Fibroblast of the conjunctiva (primary cell): ENCODE results near the gene CYTH1.
"Not testable (repeated sequence)": the region's sequence is repeated elsewhere in the genome, so short reads cannot be mapped to it uniquely, and the experiment has no call there.

Experiments used
- DNase-seq: peaks from one replicate; pipeline ENCODE4 v3.0.0-alpha.2; 2010; ENCODE audit warnings: low read depth

CYTH1 gene

GRCh38 chr17:78759203-78759968 lies 22.7 kb downstream of the CYTH1 start:
- DNase-seq = peak; percentile 37

GRCh38 chr17:78753316-78754250 lies 28.5 kb downstream of the CYTH1 start:
- no peak for DNase-seq

GRCh38 chr17:78751447-78752161 lies 30.5 kb downstream of the CYTH1 start:
- no peak for DNase-seq

DNA sequence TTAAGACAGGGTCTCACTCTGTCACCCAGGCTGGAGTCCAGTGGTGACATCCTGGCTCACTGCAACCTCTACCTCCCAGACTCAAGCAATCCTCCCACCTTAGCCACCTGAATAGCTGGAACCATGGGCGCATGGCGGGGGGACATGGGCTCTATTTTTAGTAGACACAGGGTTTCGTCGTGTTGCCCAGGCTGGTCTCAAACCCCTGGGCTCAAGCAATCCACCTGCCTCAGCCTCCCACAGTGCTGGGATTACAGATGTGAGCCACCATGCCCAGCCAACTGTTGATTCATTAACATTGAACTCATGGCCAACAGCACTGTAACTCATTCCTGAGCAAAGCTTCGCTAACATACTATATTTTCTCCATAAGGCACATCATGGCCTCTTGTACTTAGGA lies 31.1 kb downstream of the CYTH1 start:
- not testable (repeated sequence) for DNase-seq

DNA sequence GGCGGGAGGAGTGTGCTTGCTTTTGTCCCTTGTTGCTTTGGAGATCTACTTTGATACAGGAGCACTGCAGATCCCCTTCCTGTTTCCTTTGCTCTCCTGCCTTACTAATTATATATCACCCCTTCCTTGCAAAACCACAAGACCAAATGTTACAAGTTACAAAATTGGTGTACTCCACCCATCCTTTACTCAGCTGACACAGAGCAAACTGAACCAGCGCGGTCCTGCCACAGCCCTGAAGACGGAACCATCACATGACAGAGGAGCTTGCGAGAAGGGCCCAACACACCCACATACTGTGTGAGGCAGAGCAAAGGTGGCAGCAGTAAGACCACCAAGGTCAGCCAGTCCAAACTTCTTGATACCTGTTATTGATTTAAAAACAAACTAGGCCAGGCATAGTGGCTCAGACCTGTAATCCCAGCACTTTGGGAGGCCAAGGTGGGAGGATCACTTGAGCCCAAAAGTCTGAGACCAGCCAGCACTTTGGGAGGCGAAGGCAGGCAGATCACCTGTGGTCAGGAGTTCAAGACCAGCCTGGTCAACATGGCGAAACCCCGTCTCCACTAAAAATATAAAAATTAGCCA lies 33.2 kb downstream of the CYTH1 start:
- DNase-seq = no peak

DNA sequence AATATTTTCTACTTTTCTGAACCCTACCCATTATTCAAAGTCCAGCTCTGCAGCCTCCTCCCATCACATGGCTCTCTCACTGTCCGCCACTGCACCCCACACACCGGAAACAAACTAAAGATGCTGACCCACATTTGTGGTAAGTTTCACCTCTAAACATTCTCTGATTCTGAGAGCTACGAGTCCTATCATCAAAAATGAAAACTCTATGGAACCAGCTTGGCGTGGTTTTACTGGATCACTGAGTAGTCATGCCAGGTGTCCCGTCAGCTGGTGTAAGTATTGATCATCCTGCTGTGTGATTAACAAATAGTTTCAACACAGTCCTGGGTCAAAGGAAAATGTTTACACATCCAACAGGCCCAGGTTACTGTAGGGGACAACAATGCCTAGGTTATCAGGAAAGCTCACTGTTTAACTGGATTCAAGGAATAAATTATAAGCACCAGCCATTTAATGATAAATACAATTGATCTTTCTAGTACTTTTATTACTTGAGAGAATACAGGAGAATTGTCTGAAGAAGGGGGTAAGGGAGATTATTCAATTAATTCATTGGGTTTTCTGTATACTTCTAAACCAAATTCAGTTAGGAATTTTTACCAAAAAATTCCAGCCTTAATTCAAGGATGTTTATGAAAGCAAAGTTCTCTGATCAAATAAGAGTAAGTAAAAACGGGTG lies 33.9 kb downstream of the CYTH1 start:
- DNase-seq = no peak

- DNase-seq = no peak
These were observed 34.6 kb downstream of the CYTH1 start for GRCh38 chr17:78747488-78747887.

- no peak for DNase-seq
These were observed 35.2 kb downstream of the CYTH1 start for GRCh38 chr17:78746949-78747269.

- no peak for DNase-seq
These were observed 35.7 kb downstream of the CYTH1 start for GRCh38 chr17:78746263-78746948.

- DNase-seq = peak; percentile 38
These were observed 36.5 kb downstream of the CYTH1 start for GRCh38 chr17:78745407-78746088.

DNA sequence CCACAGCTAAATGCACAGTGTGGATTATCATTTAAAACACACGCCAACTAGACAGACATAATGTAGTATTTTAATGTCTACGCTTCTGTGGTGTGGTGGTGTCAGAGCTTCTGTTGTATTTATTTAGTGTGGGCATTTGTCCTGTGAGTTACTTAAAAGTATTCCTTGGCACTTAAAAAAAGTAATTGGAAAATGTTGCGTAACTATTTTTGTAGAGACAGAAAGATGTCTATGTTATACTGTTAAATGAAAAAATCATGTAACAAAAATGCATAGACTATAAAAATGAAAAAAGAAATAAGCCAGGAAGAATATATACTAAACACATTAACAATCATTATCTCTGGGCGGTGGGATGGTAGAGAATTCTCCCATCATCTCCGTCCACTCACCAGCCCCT lies 39.2 kb downstream of the CYTH1 start:
- DNase-seq = no peak

GRCh38 chr17:78741644-78742284 lies 40.3 kb downstream of the CYTH1 start:
- no peak for DNase-seq

DNA sequence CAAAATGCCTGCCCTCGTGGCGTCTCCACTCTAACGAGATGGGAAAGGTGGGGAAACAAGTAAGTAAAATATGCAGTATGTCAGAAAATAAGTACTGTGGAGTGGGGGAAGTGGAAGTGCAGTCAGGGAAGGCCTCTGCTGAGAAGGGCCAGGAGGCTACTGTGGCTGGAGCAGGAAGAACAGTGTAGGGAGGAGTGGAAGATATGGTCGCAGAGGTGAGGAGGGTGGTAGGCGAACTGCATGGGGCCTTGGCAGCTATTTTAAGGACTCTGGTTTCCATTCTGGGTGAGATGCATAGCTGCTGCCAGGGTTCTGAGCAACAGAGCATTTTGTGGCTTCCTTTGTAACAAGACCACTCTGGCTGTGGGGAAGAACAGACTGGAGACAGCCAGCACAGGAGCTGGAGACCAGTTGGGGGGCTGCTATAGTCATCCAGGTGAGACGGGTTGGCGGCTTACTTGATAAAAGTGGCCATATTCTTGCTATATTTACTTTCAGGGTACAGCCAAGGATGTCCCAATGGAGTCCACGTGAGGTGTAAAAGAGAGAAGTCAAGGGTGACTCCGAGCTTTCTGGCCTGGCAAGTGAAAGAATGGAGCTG lies 42.6 kb downstream of the CYTH1 start:
- no peak for DNase-seq

DNA sequence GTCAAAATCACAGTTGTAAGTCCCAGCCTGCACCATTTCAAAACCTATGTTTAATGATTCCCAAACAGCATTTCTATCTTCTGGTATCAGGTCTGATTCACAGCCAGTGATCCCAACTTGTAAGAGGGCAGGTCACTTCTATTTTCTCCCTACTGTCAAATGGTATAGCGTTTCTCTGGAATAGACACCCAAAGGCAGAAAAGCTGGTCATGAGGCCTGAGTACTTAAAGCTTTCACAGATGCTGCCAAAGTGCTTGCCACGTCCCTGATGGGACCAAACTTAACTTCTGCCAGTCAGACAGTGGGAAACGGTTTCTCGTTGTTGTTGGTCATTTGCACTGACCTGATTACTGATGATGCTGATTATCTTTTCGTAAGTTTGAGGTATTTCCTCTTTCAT lies 43.4 kb downstream of the CYTH1 start:
- no peak for DNase-seq

DNA sequence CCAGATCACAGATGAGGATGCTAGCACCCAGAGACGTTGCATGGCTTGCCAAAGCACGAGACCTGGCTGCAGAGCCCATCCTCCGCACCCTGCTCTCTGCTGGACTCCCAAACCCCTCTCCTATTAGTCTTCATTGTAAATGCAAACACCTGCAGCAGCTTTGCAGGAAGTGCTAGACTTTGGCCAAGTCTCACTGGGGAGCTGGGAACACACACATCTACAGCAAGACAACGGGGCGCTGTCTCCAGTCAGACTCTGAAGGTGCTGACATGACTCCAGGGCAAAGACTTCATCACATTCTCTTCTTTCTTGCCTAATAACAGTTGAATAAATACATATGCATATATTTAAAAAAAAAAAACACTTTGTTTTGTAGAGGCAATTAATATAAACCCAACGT lies 43.8 kb downstream of the CYTH1 start:
- no peak for DNase-seq

GRCh38 chr17:78737332-78737731 lies 44.7 kb downstream of the CYTH1 start:
- peak; percentile 37 for DNase-seq

DNA sequence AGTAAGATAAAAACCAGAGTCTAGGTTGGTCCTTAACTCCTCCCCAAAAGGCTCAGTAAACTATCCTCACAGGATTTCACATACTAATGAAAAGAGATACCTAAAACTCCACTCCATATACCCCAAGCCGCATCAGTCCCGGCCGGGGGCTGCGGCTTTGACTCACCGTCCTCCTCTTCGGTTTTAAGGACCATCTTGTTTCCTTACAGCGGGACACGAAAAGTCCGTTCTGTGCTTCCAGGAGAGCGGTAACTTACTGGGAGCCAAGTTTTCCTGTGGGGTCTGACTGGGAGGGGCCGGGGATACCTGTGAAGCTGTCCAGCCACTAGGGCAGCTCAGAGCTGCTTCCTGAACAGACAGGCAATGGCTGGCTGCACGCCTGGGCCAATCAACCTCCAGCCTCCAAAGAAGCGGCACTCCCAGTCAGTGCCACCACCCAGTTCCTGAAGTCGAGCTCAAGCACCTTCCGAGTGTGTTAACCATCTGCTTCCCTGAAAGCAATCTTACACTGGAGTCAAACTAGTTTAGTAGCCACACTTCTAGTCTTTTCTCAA lies 45.5 kb downstream of the CYTH1 start:
- no peak for DNase-seq

DNA sequence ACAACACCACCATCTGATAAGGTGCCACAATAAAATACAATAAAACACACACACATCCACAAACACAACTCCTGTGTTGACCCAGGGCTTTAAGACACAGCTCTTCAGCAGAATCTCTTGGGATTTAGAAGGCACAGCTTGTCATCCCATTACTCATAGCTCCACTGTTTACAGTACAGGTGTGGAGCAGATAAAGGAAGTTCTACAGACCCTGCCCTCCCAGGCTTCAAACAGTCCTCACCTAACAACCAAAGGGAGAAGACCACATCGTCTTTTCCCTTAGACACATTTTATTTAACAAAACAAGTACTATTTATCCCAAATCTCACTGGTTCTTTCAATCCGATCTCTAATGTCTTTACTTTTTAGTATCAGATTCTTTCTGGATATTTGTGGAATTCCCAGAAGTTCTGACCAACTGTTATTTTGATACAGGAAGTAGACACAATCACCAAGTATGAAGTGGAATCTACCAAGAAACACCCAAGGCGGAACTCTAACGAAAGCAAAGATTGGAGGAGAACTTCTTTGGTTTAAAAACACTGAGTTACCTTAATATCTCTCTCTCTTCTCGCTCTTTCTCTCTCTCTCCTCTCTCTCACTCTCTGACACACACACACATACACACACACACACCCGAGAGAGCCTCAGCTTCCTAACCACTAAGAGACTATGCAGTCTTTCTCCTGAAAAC lies 46.1 kb downstream of the CYTH1 start:
- no peak for DNase-seq
